ENCODE measurements around the gene INSL3.

GRCh38 chr19:17775245-17775927, 45.9 kb downstream of the INSL3 start:
- TF ChIP-seq CTCF (IDR thresholded peaks at IDR 0.05) (peak; percentile 43), EZH2 (IDR thresholded peaks at IDR 0.05; ENCODE audit: borderline replicate concordance, insufficient read depth, low read depth, low read length, poor library complexity, severe bottlenecking) (no peak)
